NCI-H524 treated with DMSO at 0.1 percent for 48 hours (cell line): ENCODE measurements around the gene OR2AG2.
"Not testable (repeated sequence)": the region's sequence is repeated elsewhere in the genome, so short reads cannot be mapped to it uniquely, and the experiment has no call there.

Experiments
- DNase-seq: peaks from one replicate; lab custom pipeline; 2025; lab: John Stamatoyannopoulos, UW

Gene OR2AG2

GRCh38 chr11:6771926-6772893 lies at the start of gene OR2AG2:
Gene OR2AG2, minus strand, starts transcription at chr11:6771976. Its CDS starts 3,019 bp downstream, at chr11:6768957.
- no peak for DNase-seq

- no peak for DNase-seq
Observed at GRCh38 chr11:6818967-6819366, 47.2 kb upstream of the OR2AG2 start.

- no peak for DNase-seq
Observed at GRCh38 chr11:6817694-6818093, 45.9 kb upstream of the OR2AG2 start.

- DNase-seq = no peak
Observed at GRCh38 chr11:6813656-6814055, 41.9 kb upstream of the OR2AG2 start.

GRCh38 chr11:6812390-6813005 lies 40.7 kb upstream of the OR2AG2 start:
- DNase-seq = no peak

- DNase-seq = not testable (repeated sequence)
Observed at GRCh38 chr11:6801075-6801474, 29.3 kb upstream of the OR2AG2 start.

GRCh38 chr11:6799402-6799801 lies 27.6 kb upstream of the OR2AG2 start, which contains the start of gene OR6A2:
Gene OR6A2, minus strand, starts transcription at chr11:6799689. Its CDS starts 3,981 bp downstream, at chr11:6795708.
- no peak for DNase-seq

GRCh38 chr11:6794639-6795038 lies 22.9 kb upstream of the OR2AG2 start:
- DNase-seq = no peak

GRCh38 chr11:6790546-6790945 lies 18.8 kb upstream of the OR2AG2 start:
- no peak for DNase-seq

- no peak for DNase-seq
Observed at GRCh38 chr11:6782720-6783119, 10.9 kb upstream of the OR2AG2 start, which contains the start of gene OR2AG1. Gene OR2AG1, plus strand, starts transcription at chr11:6783020. Its CDS starts 2,018 bp downstream, at chr11:6785038.

- DNase-seq = no peak
Observed at GRCh38 chr11:6780829-6781228, 9.1 kb upstream of the OR2AG2 start.

- no peak for DNase-seq
Observed at GRCh38 chr11:6778518-6778917, 6.7 kb upstream of the OR2AG2 start.

GRCh38 chr11:6757373-6757967 lies 14.3 kb downstream of the OR2AG2 start:
- no peak for DNase-seq

GRCh38 chr11:6755953-6756347 lies 15.8 kb downstream of the OR2AG2 start:
- no peak for DNase-seq

GRCh38 chr11:6755303-6755952 lies 16.3 kb downstream of the OR2AG2 start:
- DNase-seq = no peak

GRCh38 chr11:6747097-6747668 lies 24.6 kb downstream of the OR2AG2 start:
- DNase-seq = no peak

- DNase-seq = no peak
Observed at GRCh38 chr11:6746626-6747025, 25.1 kb downstream of the OR2AG2 start.

- DNase-seq = no peak
Observed at GRCh38 chr11:6746086-6746618, 25.6 kb downstream of the OR2AG2 start.

- no peak for DNase-seq
Observed at GRCh38 chr11:6745465-6746015, 26.2 kb downstream of the OR2AG2 start.

GRCh38 chr11:6745018-6745417 lies 26.8 kb downstream of the OR2AG2 start:
- DNase-seq = no peak

GRCh38 chr11:6742260-6742659 lies 29.5 kb downstream of the OR2AG2 start:
- no peak for DNase-seq
